Skin epidermis (tissue), 12 donors: ENCODE data around the gene PRSS12.
"Not testable (repeated sequence)": the region's sequence is repeated elsewhere in the genome, so short reads cannot be mapped to it uniquely, and the experiment has no call there.

ENCODE experiments used
- H3K27ac ChIP-seq, 21 experiments: fragments of 200-600 bp; sonication (generic) in 11 of 21; one replicate each; pipeline ENCODE4 v1.5.0; 2020; ENCODE audit warnings: mild to moderate bottlenecking in 3 of 21, inconsistent platforms in 2 of 21, moderate library complexity in 2 of 21
- H3K4me3 ChIP-seq, 7 experiments: fragments of 200-600 bp; sonication (generic) in 2 of 7; one replicate each; pipeline ENCODE4 v1.5.0; 2020; ENCODE audit warnings: inconsistent platforms in 2 of 7, mild to moderate bottlenecking in 2 of 7, moderate library complexity in 1 of 7

Gene PRSS12

DNA sequence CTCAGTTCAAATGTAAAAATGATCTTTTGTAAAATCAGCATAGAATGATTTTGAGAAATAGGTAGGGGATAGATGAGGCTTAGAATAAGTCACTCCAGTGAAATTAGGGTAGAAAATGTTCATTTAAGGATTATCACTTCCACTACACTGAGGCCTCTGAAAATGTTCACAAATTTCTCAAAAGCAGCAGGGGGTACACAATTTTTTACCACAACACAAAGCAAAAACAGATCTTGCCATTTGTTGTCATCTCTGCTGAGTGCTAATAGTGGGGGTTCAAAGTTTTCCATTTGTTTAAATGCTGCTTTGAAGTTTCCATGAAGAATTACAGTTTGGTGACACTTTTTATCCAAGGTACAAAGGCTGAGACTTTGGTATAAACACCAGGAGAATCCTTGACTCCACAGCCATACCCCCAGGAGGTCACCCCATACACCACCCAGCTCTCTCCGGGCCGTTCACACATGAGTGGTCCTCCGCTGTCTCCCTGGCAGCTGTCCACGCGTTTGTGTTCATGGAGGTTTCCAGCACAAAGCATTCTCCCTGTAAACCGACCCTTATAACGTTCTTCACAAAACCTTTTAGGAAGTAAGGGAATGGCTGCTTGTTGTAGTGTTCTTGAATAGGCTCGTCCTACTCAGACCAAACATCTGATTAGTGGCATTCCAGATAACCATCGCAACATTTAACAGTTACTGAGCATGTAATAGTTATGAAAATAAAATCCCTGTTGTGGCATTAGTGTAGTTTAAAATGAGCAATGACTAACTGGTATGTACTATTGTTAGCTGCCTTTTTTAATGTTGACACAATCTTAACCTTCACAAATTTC, 71.0 kb downstream of the PRSS12 start:
- Histone ChIP-seq H3K4me3 (no peak overlapping the region), H3K27ac (peak overlapping the region in 5 of 21 experiments; percentile 1 to 40 (median 16))

DNA sequence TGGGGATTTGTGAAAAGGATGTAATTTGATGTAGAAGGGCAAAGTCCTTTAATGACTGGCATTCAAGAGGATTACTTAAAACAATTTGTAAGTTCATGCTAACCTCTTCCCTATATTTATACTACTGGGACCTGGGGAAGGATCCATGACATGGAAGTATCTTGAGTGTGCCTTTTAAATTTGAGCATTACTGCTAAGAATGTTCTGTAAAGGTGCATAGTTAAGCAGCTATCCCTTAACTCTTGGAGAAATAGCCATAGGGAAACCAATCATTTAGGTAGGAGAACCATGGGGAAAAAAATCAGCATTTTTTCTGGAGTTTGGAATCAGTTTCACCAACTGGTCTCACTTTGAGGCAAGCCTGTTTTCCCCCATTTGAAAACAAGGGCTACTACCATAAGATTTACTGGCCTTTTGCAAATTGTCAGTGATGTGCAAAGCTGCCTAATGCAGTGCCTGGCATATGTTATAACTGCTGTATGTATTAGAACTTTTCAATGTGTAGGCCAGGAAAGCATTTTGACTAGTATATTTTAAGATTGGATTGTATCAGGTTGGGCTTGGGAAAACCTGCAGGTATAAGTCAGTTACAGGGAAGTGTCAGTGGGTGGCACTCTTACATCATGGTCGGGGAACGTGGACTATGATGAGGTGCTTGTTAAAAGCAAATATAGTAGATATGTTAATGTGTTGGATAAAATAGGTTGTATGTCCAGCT, 72.1 kb downstream of the PRSS12 start:
- Histone ChIP-seq H3K27ac (peak overlapping the region in 7 of 21 experiments; percentile 6 to 98 (median 34)), H3K4me3 (peak overlapping the region in 3 of 7 experiments; percentile 63 to 75 (median 72))

DNA sequence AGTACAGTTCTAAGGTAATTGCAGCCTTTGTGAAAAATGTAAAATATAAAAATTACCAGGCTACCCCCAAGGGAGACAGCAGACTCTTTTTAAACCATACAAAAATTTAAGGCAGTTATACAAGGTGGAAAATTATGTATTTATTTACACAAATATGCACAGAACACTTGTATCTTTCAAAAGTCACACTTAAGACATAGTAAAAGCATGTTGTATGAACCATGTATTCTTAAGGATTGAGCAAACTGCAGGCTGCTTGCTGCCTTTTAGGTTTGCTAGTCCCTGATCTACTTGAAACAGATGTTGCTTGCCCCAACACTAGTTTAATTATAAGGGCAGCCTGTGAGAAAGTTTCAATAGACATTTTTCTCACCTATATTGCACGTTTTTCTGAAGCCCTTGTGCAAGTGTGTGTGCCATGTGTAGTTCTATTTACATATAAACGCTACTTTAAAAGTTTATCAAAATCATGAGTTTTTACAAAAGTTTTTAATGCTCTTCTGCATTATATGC, 72.8 kb downstream of the PRSS12 start:
- Histone ChIP-seq H3K4me3 (peak overlapping the region; percentile 60 to 83 (median 72)), H3K27ac (peak overlapping the region in 18 of 21 experiments; percentile 83 to 99 (median 94))

DNA sequence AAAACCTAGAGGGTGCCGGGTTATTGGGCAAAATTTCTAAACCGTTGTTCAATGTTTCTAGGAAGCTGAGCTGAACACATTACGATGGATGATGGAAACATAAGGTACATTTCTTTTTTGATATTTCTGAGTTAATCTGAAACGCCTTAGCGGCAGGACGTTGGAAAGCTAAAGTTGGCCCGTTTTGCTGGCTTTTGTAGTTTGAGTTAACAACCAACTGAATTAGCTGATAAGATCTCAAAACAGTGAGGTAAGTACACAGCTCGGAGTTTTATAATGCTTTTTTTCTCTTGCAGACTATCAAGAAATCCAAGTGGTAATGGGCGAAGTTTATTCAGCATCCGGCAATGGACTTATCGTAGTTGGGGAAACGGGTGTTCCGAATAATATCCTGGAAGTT, 73.5 kb downstream of the PRSS12 start:
- Histone ChIP-seq H3K27ac (peak overlapping the region in 20 of 21 experiments; percentile 83 to 99 (median 94)), H3K4me3 (peak overlapping the region; percentile 60 to 83 (median 72))

DNA sequence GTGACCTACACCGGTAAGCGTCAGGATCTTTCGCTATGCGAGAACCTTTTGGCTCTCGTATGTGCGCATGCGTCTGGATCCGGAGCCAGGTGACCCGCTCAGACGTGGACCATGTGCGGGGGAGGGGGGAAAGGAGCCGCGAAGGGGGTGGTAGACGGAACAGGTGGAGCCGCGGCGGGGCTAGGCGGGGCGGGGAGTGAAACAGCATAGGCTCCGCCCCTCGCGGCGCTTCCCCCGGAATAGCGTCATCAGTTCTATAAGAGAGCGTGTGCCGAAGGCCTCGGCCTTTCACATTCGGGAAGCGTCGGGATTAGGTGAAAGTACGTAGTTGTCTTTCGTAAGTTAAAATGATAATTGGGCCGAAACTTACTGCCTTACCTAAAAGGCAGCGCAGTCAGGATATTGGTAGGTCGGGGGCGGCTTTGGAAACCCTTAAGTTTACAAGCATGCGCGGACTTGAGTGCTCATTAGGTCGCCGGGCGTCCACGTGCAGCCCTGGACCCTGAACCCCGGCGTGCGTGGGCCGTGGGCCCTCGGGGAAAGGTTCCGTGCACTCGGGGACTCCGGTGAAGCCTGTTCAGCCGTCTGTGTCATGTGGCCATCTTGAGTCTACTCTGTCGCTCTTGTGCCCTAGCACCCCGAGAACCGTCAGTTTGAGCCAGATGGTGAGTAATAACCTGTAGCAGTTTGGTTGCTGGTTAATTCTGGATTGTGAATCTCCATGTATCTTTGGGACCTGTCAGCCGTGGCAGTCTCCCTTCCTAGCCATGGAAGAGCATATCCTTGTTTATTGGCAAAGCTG, 74.1 kb downstream of the PRSS12 start:
- Histone ChIP-seq H3K27ac (peak overlapping the region; percentile 83 to 99 (median 94)), H3K4me3 (peak overlapping the region; percentile 60 to 83 (median 72))

DNA sequence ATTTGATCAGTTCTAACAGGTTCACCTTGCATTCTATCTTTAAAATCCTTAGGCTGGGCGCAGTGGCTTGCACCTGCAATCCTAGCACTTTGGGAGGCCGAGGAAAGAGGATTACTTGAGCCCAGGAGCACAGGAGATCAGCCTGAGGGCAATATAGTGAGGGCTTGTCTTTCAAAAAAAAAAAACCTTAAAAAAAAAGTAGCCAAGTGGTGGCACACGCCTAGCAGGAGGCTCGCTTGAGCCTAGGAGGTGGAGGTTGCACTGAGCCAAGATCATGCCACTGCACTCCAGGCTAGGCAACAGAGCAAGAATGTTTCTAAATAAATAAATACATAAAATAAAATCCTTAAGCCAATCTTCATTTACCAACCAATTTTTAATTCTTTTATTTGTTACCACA, 75.6 kb downstream of the PRSS12 start:
- Histone ChIP-seq H3K27ac (no peak overlapping the region), H3K4me3 (no peak overlapping the region)

DNA sequence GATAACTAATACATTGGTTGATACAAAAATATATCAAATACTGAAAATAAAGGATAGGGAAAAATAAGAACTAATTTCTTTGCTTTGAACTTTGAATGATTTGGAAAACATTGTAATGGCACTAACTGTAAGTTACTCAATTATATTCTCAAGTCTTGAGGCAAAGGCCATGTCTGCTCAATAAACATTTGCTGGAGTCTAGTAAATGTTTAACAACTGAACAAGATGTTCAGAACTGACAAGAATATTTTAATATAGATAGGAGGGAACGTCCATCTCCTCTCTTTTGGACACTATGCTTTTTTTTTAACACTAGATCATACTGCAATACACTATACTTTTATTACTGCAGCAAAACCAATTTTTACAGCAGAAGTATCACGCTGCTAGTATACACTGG, 76.2 kb downstream of the PRSS12 start:
- Histone ChIP-seq H3K4me3 (no peak overlapping the region), H3K27ac (no peak overlapping the region)

DNA sequence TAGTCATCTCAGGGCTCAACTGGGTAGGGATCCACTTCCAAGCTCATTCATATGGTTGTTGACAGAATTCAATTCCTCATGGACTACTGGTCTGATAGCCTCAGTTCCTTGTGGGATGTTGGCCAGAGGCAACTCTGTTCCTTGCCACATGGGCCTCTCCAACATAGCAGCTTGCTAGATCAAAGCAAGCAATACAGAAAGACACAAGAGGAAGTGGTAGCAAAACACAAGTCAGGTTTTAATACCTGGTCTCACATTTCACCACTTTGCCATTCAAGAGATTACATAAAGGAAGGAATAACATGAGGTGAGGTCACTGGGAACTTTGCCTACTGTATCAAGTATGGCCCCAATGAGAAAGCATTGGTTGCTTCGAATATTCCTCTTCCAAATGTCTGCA, 79.2 kb downstream of the PRSS12 start:
- Histone ChIP-seq H3K4me3 (no peak overlapping the region), H3K27ac (no peak overlapping the region)

DNA sequence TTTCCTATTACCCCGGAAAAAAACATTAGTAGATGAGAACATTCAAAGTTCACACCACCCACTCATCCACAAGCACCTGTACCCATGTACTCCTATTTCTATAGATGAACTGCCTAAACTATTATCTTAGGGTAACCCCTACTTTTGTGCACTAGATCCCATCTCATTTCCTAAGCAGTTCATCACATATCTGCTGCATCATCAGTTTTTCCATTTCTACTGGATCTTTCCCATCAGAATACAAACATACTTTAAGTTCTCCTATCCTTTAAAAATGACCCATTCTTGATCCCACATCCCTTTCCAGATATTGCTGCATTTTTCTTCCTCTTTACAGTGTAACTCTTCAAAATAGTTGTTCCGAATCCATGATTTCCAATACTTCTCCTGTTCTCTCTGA, 81.0 kb downstream of the PRSS12 start:
- H3K27ac ChIP-seq = no peak overlapping the region
- no peak overlapping the region for H3K4me3 ChIP-seq

DNA sequence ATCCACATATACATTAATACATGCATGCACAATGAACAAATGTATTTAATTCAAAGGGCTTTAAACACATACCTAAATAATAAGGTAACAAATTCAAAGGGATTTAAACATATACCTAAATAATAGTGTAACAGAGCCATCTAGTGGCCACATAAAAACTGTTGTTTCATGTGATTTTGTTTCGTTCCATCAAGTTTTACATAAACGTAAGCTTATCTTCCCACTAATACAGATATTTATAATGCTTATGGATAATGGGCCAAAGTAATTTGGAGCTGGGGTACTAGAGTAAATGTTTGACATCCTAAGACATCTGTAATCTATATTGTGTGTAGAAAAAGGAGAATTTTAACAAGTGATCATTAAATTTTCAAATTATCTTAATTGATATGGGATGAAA, 82.3 kb downstream of the PRSS12 start:
- Histone ChIP-seq H3K27ac (no peak overlapping the region), H3K4me3 (no peak overlapping the region)

DNA sequence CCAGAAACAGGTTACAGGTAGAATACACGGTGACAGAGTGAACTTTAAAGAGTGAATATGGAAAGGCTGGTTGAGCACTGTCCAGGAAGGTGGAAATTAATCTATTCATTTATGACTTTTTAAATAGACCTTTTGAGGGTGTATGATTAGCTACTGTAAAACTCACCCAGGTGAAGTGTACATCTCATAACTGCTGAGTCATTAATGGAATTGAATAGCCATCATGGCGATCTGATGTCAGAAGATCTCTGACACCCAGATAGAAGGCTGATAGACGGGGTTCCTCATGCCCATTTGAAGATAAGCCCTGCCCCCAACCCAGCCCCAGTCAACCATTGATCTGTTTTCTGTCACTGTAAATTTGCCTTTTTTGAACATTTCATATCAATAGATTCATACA, 84.0 kb downstream of the PRSS12 start:
- no peak overlapping the region for H3K4me3 ChIP-seq
- H3K27ac ChIP-seq = no peak overlapping the region

DNA sequence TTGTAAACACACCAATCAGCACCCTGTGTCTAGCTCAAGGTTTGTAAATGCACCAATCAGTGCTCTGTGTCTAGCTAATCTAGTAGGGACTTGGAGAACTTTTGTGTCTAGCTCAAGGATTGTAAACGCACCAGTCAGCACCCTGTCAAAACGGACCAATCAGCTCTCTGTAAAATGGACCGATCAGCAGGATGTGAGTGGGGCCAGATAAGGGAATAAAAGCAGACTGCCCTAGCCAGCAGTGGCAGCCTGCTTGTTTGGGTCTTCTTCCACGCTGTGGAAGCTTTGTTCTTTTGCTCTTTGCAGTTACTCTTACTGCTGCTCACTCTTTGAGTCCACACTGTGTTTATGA, 86.7 kb downstream of the PRSS12 start:
- not testable (repeated sequence) for H3K27ac ChIP-seq
- H3K4me3 ChIP-seq = peak overlapping the region in 2 of 7 experiments; percentile 56 to 68

DNA sequence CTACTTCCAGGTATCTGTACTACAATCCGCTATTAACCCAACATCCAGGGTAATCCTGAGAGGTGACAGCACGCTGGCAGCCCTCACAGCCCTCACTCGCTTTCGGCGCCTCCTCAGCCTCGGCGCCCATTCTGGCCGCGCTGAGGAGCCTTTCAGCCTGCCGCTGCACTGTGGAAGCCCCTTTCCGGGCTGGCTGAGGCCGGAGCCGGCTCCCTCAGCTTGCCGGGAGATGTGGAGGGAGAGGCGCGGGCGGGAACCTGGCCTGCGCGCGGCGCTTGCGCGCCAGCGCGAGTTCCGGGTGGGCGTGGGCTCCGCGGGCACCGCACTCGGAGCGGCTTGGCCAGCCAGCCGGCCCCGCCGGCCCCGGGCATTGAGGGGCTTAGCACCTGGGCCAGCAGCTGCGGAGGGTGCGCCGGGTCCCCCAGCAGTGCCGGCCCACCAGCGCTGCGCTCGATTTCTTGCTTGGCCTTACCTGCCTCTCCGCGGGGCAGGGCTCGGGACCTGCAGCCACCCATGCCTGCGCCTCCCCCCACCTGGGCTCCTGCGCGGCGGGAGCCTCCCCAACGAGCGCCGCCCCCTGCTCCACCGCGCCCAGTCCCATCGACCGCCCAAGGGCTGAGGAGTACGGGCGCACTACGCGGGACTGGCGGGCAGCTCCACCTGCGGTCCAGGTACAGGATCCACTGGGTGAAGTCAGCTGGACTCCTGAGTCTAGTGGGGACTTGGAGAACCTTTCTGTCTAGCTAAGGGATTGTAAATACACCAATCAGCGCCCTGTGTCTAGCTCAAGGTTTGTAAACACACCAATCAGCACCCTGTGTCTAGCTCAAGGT, 87.3 kb downstream of the PRSS12 start:
- peak overlapping the region in 12 of 21 experiments; percentile 6 to 74 (median 37) for H3K27ac ChIP-seq
- H3K4me3 ChIP-seq = peak overlapping the region; percentile 39 to 68 (median 56)

DNA sequence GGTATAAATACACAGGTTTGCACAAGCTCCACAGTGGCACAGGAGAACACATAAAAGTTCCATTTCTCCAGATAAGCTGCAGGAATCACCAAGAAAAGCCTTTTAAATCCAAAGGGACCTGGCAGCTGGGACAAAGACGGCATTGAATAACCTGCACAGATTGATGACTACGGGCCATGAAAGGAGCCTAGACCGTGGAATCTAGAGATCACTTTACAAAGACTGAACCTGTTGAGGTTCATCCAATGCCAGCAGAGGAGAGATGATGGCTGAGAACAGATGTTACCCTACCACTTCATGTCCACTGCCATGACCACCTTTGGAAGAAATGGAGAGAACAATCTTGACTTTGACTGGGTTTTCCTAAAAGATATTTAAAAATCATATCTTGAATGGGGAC, 88.7 kb downstream of the PRSS12 start:
- H3K4me3 ChIP-seq = no peak overlapping the region
- H3K27ac ChIP-seq = no peak overlapping the region

DNA sequence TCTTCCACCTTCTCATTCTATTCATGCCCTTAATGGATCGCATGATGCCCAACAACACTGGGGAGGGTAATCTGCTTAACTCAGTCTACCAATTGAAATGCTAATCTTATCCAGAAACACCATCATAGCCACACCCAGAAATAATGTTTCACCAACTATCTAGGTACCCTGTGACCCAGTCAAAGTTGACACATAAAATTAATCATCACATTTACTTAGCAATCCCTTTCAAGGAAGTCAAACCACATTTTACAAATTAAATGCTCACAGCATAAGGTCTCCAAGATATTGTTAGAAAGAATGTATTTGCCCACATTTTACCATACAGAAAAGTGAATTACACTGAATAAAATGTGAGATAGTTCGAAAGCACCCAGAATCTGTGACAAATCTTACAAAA, 92.5 kb downstream of the PRSS12 start:
- H3K27ac ChIP-seq = no peak overlapping the region
- no peak overlapping the region for H3K4me3 ChIP-seq

DNA sequence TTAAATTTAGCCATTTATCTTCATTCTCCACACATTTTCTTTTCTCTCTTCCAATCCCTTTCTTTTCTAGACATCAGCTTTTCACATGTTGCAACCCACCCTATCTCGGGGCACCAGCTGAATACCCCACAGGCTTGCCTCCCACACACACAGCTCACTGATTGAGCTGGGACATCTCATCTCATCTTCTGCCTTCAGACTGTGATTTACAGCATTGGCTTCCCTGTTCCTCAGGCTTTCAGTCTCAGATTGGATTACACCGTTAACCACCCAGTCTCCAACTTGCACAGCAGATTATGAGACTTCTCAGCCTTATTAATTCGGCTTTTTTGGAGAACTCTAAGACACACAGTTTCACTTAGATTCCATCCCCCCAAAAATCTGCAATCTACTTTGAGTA, 93.7 kb downstream of the PRSS12 start:
- no peak overlapping the region for H3K4me3 ChIP-seq
- H3K27ac ChIP-seq = no peak overlapping the region

DNA sequence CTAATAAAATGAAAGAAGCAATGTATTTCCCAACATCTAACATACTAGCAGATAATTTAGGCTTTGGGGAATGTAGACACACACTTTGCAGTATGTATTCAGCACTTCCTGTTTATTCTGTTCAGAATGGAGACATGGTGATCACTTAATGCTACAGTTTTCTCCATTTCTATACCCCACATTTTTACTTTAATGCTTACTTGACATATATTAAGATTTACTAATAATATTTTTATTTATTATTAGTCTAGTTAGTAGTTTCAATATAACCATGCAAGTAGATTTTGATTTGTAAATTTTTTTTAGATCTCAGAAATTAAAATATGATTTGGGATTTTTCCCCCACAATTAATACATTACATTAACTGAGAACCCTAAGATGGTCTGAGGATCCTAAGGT, 98.4 kb downstream of the PRSS12 start:
- no peak overlapping the region for H3K27ac ChIP-seq
- H3K4me3 ChIP-seq = no peak overlapping the region

DNA sequence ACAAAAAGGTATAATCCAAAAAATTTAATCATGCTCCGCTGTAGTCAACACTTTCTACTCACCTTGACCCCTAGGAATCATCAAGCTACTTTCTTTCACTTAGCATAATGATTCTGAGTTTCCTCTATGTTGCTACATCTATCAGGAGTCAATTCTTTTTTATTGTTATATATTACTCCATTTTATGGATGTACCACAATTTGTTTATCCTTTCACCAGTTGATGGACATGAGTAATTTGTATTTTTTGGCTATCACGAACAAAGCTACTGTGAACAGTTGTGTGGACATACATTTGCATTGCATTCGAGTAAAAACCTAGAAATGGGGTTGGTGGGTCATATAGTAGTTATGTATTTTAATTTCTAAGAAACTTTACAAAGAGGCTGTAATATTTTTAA, 102.9 kb downstream of the PRSS12 start:
- H3K4me3 ChIP-seq = no peak overlapping the region
- no peak overlapping the region for H3K27ac ChIP-seq

DNA sequence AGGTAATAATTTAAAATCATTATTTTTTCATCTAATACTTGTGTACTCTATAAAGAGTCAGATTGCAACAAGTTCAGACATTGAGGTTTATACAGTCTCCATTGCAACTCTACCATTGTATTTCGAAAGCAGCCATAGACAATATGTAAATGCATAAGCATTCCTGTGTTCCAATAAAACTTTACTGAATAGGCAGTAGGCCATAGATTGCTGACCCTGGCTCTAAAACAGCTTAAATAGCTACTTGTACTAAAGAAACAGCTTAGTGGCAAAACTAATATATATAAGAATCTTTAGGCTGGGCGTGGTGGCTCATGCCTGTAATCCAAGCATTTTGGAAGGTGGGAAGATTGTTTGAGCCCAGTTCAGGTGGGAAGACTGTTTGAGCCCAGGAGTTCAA, 115.3 kb downstream of the PRSS12 start:
- Histone ChIP-seq H3K27ac (no peak overlapping the region), H3K4me3 (no peak overlapping the region)
